Measurements from ENCODE around the gene TMEM151B.

Gene TMEM151B

GRCh38 chr6:44264154-44265006, 5.9 kb upstream of the TMEM151B start:
- DNase-seq (ENCODE audit: low spot score) = no peak

GRCh38 chr6:44265007-44265721, 5.1 kb upstream of the TMEM151B start, which contains the start of gene NFKBIE:
Gene NFKBIE (minus strand): TSS chr6:44265551. CDS start chr6:44265346, 205 bp downstream.
- DNase-seq (ENCODE audit: low spot score) = peak; percentile 98

GRCh38 chr6:44265722-44266233, 4.5 kb upstream of the TMEM151B start:
- no peak for DNase-seq (ENCODE audit: low spot score)

- DNase-seq (ENCODE audit: low spot score) = no peak
These were observed 3.9 kb upstream of the TMEM151B start for GRCh38 chr6:44266347-44266746.

GRCh38 chr6:44267252-44267651, 3.0 kb upstream of the TMEM151B start:
- no peak for DNase-seq (ENCODE audit: low spot score)

GRCh38 chr6:44268095-44268628, 2.1 kb upstream of the TMEM151B start:
- peak; percentile 64 for DNase-seq (ENCODE audit: low spot score)

- DNase-seq (ENCODE audit: low spot score) = no peak
These were observed 901 bp upstream of the TMEM151B start for GRCh38 chr6:44269178-44269920.

DNA sequence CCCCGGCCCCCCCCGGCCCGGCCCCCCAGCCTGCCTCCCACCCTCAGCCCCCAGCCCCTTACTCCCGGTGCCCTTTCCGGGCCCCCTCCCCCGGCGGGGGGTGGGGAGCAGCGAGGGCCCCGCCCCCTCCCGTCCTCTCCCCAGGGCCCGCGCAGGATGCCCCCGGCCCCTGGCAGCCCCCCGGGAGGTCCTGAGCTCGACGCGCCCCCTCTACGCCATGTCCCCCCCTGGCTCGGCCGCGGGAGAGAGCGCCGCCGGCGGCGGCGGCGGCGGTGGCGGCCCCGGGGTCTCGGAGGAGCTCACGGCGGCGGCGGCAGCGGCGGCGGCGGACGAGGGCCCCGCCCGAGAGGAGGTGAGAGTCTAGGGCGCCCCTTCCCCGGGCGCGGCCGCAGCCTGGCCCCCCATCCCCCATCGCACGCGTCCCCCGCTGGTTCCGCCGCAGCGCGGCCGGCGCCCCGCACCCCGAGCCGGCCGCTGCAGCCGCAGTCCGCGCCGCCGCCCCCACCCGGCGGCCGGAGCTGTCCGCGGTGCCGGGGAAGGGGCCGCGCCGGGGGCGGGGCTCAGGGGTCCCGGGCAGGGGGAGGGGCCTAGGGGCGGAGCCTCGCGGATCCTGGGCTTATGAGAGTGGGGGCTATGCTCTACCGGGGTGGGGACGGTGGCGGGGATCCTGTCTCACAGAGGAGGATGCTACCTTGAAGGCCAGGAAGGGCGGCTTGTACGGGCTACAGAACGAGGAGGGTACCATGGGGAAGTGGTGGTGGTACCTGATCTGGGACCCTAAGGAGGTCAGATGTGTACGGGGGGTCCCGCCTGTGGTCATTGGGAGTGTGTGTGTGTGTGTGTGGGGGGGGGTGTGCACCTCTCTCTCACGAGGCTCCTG, 516 bp downstream of the TMEM151B start:
- DNase-seq (ENCODE audit: low spot score) = no peak

GRCh38 chr6:44271406-44271723, 1.1 kb downstream of the TMEM151B start:
- no peak for DNase-seq (ENCODE audit: low spot score)

DNA sequence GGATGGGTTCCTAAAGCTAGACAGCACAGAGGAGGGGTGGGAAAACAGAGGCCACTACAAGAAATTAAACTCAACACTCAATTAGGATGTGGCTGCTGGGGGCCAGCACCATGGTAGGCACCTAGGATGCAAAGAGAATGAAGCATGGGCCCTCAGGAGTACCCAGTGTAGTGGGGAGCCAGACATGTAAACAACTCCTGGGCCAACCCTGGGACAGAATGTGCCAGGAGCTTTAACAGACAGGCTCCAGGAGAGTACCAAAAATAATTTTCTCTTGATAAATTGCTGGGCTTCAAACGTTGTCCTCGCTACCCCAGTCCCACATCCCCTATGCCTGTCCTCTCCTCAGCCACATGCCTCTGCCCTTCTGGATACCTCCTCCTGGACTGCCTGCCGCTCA, 1.7 kb downstream of the TMEM151B start:
- no peak for DNase-seq (ENCODE audit: low spot score)

GRCh38 chr6:44272529-44272928, 2.3 kb downstream of the TMEM151B start:
- no peak for DNase-seq (ENCODE audit: low spot score)

DNA sequence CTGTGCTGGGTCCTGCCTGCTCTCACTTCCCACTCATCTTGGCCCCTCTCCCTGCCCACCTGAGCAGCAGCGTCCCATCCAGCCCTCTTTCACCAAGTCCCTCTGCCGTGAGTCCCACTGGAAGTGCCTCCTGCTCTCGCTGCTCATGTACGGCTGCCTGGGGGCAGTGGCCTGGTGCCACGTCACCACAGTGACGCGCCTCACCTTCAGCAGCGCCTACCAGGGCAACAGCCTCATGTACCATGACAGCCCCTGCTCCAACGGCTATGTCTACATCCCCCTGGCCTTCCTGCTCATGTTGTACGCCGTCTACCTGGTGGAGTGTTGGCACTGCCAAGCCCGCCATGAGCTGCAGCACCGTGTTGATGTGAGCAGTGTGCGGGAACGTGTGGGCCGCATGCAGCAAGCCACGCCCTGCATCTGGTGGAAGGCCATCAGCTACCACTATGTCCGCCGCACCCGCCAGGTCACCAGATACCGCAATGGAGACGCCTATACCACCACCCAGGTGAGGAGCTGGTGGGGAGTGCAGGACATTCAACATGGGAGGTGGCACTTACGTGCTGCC, 2.8 kb downstream of the TMEM151B start:
- no peak for DNase-seq (ENCODE audit: low spot score)

DNA sequence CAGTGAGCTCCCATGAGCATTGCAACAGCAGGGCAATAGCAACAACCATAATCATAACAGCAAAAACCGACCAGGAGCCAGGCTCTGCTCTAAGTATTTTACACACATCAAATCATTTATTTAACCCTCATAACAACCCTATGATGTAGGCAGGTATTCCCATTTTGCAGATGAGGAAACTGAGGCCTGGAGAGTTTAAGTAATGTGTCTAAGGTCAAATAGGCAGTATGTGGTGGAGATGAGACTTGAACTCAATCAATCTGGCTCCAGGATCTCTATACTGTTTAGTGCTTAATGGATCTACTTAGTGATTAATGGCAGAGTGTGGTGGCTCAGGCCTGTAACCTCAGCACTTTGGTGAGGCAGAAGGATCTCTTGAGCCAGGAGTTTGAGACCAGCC, 3.4 kb downstream of the TMEM151B start:
- no peak for DNase-seq (ENCODE audit: low spot score)

DNA sequence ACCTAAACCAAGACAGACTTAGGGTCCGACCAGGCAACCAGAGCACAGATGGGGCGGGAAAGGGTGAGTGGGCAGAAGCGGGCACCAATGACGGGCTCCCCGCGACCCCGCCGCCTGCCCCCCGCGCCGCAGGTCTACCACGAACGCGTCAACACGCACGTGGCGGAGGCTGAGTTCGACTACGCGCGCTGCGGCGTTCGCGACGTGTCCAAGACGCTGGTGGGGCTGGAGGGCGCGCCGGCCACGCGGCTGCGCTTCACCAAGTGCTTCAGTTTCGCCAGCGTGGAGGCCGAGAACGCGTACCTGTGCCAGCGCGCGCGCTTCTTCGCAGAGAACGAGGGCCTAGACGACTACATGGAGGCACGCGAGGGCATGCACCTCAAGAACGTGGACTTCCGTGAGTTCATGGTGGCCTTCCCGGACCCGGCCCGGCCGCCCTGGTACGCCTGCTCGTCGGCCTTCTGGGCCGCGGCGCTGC, 5.1 kb downstream of the TMEM151B start:
- DNase-seq (ENCODE audit: low spot score) = no peak

DNA sequence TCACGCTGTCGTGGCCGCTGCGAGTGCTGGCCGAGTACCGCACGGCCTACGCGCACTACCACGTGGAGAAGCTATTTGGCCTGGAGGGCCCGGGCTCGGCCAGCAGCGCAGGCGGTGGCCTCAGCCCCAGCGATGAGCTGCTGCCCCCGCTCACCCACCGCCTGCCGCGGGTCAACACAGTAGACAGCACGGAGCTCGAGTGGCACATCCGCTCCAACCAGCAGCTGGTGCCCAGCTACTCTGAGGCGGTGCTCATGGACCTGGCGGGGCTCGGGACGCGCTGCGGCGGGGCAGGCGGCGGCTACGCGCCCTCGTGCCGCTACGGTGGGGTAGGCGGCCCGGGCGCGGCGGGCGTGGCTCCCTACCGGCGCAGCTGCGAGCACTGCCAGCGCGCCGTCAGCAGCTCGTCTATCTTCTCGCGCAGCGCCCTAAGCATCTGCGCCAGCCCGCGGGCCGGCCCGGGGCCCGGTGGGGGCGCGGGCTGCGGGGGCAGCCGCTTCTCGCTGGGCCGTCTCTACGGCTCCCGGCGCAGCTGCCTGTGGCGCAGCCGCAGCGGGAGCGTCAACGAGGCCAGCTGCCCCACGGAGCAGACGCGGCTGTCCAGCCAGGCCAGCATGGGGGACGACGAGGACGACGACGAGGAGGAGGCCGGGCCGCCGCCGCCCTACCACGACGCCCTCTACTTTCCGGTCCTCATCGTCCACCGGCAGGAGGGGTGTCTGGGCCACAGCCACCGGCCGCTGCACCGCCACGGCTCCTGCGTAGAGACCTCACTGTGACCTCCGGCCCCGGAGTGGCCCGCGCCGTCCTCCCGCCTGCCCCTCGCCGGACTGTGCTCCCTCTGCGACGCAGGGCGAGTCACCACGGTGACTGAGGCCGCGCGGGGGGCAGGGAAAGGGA, 5.7 kb downstream of the TMEM151B start:
- DNase-seq (ENCODE audit: low spot score) = peak; percentile 65

DNA sequence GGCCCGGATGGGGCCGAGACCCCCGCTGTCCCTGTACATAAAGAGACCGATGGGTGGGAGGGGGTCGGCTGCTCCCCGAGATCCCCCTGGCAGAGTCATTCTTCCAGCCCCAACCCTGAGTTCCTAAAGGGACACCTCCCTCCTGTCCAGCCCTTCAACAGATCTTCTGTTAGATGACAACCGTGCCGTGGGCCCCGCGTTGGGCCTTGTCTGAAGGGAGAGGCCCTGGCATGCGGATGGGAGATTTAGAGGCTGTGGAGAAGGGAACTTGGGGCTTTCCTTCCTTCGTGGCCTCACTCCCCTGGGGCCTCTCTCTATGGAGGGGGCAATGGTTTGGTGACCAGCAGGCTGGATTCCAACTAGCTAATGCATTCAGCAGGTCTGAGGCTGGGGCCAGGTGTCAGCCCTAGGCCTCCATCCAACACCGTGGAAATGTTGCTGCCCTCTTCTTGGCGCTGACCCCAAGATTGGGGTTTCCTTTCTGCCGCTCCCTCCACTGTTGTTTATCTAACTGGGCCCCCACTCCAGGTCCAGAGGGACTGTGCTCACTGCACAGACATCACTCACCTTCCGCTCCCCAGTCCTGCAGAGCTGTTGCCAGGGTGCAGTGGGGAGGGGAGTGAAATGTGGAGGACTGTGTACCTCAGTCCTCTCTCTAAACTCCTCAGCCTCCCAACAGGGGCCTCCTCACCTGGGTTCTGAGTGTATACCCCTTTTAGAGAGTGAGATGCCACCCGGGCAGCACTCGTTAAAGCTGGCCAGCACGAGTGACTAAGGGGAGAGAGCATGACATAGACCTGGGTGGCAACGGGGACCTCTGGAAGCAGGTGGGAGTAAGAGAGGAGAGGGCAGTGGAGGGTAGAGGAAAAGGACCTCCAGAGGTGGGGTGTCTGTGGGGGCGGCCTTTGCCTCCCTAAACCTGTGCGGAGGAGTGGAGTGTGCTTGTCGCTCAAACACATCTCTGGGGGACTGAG, 6.7 kb downstream of the TMEM151B start:
- DNase-seq (ENCODE audit: low spot score) = no peak

DNA sequence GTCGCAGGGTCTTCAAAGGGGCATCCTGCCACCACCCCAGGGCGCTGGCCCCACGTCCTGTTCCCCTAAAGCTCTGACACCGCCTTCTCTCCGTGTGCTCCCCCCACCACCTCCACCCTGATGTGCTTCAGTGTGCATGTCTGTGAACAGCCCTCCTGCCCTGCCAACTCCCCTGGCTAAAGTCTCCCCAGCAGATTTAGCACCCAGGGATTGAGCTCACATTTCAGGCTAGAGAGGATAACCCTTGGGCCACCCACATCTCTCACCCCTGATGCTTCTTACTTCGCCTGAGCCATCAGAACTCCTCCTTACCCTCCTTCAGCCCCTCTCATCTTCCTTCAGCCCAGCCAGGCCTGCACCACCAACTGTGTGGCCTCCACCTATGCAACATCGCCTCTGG, 7.5 kb downstream of the TMEM151B start:
- no peak for DNase-seq (ENCODE audit: low spot score)

DNA sequence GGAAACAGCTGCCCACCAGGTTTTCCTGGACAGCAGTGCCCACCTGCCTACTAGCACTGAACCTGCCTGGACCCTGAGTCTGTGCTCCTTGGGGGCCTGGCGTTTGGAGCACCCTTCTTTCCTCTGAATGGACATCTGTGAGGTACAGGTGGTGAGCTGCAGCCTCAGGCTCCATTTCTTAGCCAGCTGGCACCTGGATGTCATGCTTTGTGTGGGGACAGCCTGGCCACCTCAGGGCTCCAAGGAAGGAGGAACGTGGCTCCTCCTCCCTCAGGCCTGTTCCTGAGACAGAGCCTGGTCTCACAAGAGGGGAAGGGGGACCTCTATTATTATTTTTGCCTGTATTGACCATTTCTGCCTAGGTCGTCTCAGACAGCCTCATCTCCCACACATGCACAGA, 8.1 kb downstream of the TMEM151B start:
- DNase-seq (ENCODE audit: low spot score) = no peak

Data from AG20443 (cell line).